Measurements from ENCODE around the gene SPOCK2.

The SPOCK2 gene

DNA sequence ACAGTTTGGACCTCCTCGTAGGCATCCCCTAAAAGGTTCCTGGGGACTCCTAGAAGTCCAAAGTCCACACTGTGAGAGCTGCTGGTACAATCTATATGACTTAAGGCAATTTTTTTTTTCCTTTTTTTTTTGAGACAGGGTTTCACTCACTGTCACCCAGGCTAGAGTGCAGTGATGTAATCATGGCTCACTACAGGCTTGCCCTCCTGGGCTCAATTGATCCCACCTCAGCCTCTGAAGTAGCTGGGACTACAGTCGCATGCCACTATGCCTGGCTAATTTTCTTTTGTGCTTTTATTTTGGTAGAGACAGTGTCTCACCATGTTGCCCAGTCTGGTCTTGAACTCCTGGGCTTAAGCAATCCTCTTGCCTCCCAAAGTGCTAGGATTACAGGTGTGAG is 4.6 kb upstream of the SPOCK2 start:
- in situ Hi-C loops (cut with MboI; ENCODE audit: low pct_unique_long_range_greater_than_20kb, low sequenced_read_pairs) = no loop called here
- no peak for DNase-seq

DNA sequence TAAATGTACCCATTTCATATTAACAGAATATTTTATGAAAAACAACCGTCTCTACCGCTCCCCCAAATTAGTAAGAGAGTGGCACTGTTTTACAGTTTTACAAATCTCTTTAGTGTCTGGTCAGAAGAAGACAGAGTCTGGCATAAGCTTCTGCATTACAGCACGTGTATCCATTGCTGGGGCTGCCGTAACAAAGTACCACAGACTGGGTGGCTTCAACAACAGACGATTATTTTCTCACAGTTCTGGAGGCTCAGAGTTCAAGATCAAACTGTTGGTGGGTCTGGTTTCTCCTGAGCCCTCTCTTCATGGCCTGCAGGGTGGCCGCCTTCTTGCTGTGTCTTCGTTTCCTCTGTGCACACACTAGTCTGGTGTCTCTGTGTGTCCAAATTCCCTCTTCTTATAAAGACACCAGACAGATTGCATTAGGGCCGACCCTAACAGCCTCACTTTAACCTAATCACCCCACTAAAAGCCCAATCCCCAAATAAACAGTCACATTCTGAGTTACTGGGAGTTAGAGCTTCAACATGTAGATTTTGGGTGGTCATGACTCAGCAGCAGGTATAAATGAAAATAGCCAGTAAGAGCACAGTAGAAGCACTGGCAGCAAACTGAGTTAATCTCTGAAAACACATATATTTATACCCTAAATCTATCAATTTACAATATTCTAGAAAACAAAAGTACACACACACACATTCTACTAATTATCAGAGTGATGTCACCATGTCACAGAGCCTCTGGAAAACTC is 4.0 kb upstream of the SPOCK2 start:
- in situ Hi-C loops (cut with MboI; ENCODE audit: low pct_unique_long_range_greater_than_20kb, low sequenced_read_pairs) = no loop called here
- DNase-seq = no peak

DNA sequence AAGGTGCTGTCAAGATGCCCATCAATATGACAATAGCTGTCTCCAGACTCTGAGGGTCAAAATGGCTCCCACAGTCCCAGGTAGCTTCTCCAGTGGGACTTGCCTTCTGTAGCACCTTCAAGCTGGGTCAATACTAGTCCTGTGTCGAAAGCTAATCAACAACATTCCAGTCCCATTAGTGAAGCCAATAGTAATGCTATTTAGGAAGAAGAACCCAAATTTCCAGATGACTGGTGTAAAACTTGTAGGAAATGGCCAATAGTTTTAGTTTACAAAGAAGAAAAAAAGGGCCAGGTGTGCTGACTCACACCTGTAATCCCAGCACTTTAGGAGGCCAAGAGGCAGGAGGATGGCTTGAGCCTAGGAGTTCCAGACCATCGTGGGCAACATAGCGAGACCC is 2.0 kb upstream of the SPOCK2 start:
- in situ Hi-C loops (cut with MboI; ENCODE audit: low pct_unique_long_range_greater_than_20kb, low sequenced_read_pairs) = no loop called here
- no peak for DNase-seq

DNA sequence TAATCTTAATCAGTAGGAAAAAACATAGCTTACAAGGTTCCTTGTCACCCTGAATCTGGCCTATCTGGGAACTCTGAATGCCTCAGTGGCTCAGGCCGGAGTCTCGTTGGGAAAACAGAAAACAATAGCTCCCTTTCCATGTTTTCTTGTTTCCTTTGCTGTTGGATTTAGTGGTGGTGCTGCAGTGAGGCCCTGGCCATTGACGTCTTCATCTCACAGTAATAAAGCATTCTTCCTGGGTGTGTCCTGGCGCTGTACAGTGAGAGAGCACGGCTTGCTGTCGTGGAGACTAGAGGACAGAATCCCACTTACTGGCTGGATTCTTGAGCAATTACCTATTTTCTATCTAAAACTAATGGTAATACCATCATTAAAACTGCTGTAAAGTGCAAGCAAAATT is 1.3 kb upstream of the SPOCK2 start:
- DNase-seq = no peak
- in situ Hi-C loops (cut with MboI; ENCODE audit: low pct_unique_long_range_greater_than_20kb, low sequenced_read_pairs) = no loop called here

DNA sequence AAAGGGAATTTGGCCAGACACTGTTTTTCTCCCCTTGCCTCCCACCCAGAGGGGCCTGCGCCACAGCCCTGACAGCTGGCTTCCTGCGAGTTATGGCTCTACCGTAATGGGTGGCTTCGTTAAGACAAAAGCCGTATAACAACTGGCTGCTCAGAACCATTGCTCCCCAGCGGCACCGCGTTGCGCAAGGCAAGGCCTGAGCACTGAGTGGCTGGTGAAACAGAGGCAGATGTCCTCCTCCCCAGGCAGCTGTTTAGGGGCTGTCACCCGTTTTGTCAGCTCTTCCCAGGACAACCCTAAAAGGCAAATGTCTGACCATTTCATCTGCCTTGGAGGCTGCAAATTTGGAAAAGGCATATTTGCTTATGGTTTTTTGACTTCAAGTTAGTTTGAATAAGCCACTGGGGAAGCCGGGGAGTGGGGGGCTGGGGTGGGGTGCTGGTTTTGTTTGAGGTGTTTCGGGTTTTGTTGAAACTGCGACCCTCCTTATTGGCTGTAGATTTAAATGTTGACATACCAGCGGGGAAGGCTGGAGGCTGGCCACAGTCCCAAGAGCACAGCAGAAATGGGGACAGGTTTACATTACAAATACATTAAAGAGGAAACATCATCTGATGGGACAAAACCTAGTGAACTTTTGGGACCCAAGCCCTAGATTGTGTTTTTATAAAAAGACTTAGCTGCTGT is 681 bp upstream of the SPOCK2 start:
- peak; percentile 65 for DNase-seq
- in situ Hi-C loops (cut with MboI; ENCODE audit: low pct_unique_long_range_greater_than_20kb, low sequenced_read_pairs) = no loop called here

GRCh38 chr10:72087392-72087968 is 871 bp downstream of the SPOCK2 start:
- in situ Hi-C loops (cut with MboI; ENCODE audit: low pct_unique_long_range_greater_than_20kb, low sequenced_read_pairs) = no loop called here
- peak; percentile 28 for DNase-seq

DNA sequence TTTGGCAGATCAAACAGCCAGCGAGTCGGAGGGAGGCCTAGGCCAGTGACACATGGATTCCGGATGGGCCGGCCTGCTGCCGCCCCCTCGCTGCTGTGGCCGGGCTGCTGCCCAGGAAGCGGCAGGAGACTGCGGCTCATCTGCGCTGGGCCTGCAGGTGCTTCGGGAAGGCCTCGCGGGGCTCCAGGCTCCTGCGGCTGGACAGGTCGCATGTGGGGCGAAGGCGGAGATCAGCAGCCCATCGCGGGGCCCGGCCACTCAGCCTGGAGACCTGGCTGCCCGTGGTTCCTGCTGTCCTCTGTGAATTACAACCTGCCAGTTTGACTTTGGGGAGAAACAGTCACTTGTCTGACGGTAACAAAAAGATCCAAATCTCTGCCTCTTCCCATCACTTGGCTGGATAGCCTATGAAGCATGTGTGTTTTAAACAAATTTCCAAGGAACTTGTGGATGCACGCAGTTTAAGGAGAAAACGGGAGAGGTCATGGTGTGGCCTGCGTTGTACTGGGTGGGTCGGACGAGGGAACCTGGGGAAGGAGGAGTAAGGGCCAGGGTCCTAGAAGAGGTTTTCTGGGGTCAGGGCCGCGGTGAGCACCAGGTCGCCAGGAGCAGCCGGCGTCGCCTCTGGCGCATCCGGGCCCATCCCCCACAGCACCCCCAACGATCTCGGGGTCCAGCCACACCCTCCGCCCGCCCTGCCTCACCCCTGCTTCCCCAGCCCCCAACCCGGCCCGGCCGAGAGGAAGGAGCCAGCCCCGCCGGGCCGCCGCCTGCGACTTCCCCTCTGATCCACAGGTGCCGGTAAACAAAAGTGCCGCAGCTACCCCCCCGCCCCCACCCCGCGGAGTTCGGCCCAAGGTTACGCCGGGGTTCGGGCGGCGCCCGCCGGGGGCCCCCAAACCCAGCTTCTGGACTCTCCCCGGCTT is 1.6 kb downstream of the SPOCK2 start:
- DNase-seq = peak; percentile 26
- in situ Hi-C loops (cut with MboI; ENCODE audit: low pct_unique_long_range_greater_than_20kb, low sequenced_read_pairs) = no loop called here

DNA sequence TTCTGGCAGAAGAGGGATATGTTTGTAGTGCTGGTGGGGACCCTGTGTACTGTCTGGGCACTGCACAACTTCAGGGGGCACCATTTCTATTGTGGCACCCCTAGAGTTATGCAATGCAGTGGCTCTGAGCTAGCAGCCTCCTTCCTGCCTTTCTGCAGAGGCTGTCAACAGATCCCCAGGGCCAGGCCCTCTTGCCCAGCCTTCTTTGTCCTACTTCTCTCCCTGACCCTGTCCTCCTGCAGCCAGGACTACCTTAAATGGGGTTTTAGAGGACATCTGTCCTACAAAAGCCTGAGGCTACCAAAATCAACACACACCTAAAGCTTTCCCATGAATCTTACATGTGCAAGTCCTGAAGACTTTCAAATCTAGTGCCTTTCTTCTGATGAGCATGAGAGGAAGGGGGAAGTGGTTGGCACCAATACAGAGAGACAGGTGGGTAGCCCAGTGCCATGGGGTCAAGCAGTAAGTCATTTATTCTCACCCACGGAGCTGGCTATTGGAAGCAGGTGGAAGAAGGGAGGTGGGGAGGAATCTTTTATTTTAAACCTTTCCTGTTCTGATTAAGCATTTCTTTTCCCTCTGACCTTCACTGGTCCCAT is 2.4 kb downstream of the SPOCK2 start:
- DNase-seq = no peak
- in situ Hi-C loops (cut with MboI; ENCODE audit: low pct_unique_long_range_greater_than_20kb, low sequenced_read_pairs) = no loop called here

DNA sequence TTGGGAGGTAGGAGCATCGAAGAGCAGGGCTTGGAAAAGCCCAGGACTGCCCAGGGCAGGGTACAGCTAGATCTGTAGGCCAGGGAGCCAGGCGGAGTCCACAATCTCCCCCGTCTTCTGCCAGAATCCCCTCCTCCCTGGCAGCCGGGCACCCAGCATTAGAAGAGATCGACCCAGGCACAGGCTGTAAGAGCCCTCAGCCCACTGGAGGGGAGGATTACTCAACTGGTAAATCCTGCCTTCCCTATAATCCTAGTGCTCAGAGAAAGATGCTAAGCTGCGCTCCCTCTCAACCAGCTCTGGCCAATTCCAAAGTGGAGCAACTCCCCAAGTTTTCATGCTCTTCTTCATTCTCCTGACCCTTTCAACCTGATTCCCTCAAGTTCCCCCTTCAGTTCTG is 3.2 kb downstream of the SPOCK2 start:
- DNase-seq = no peak

GRCh38 chr10:72083790-72084459 is 4.4 kb downstream of the SPOCK2 start:
- no peak for DNase-seq
- in situ Hi-C loops (cut with MboI; ENCODE audit: low pct_unique_long_range_greater_than_20kb, low sequenced_read_pairs) = no loop called here

More for the DNA sequence above, 3.2 kb downstream of the SPOCK2 start:
- in situ Hi-C loops (cut with MboI; ENCODE audit: low pct_unique_long_range_greater_than_20kb, low sequenced_read_pairs) = no loop called here

GRCh38 chr10:72082856-72083789 is 5.2 kb downstream of the SPOCK2 start:
- DNase-seq = no peak

DNA sequence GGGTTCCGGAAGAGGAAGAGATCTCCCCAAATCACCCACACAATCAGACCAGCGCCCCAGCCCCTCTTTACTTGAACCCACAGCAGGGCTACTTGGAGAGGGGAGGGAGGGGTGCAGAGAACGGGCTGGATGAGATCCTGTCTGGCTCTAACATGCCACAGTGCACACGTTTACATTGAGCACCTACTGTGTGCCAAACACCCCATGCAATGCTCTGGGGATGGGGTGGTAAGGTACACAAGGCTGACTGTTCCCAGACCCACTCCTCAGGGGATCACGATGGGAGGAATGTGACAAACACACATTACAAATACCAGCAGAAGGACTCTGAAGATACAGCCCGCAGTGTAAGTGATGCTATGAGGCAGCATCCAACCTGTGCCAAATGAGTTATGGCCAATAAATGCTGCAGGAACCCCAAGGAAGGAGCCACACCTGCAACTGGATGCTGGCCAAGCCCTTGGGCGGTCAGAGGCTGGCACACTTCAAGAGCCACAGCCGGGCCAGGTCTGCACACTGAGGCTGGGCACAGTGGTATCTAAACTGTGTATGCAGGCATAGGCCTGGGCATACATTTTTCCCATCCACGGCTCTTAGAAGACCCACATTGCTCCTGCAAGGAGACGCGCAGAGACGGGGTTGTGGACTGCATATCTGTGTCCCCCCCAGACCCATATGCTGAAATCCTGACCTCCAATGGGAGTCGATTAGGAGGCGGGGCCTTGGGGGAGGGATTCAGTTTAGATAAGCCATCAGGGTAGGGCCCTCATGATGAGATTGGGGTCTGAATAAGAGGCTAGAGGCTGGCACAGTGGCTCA is 6.4 kb downstream of the SPOCK2 start:
- in situ Hi-C loops (cut with MboI; ENCODE audit: low pct_unique_long_range_greater_than_20kb, low sequenced_read_pairs) = no loop called here
- DNase-seq = no peak

More at GRCh38 chr10:72082856-72083789, 5.2 kb downstream of the SPOCK2 start:
- in situ Hi-C loops (cut with MboI; ENCODE audit: low pct_unique_long_range_greater_than_20kb, low sequenced_read_pairs) = no loop called here

- in situ Hi-C loops (cut with MboI; ENCODE audit: low pct_unique_long_range_greater_than_20kb, low sequenced_read_pairs) = no loop called here
- no peak for DNase-seq
Measured at GRCh38 chr10:72081210-72081609, 7.1 kb downstream of the SPOCK2 start.

DNA sequence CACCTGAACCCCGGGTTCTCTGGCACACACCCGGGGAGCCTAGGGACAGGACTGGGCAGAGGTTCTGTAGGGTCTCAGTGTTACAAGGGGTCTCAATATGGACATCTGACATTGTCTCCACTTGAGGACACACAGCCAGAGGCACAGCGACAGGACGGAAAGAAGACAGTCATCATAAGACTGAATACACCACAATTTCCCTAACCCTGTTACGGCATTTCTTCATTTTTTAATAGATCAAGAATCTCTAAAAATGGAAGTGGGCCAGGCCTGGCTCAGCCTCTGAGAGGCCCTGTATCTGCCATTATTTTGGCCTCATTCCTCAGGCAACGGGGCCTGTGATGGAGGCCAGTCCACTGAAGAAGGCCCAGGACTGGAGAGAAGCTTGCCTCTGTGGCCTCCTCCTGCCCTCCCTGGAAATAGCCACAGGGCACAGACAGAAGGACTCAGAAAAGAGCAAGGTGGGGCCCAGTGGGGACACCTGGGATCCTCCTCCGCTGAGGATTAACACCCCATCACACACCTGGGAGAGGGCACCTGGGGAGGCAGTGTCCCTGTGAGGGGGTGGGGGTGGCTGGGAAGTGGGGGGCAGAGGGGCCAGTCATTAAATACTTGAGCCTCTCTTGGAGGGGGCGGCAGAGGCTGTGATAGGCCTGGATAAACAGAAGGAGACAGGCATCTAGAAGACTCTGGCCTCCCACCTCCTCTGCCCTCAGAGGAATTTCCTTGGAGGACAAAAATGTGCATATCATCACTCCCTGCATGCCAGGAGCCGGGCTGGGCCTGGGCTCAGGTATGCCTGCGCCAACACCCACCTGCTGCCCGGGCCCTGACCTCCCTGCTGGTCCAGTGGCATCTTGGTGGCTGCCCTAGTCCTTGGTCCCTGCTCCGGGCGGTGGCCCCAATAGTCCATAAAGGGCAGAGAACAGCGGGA is 8.0 kb downstream of the SPOCK2 start:
- in situ Hi-C loops (cut with MboI; ENCODE audit: low pct_unique_long_range_greater_than_20kb, low sequenced_read_pairs) = no loop called here
- no peak for DNase-seq

DNA sequence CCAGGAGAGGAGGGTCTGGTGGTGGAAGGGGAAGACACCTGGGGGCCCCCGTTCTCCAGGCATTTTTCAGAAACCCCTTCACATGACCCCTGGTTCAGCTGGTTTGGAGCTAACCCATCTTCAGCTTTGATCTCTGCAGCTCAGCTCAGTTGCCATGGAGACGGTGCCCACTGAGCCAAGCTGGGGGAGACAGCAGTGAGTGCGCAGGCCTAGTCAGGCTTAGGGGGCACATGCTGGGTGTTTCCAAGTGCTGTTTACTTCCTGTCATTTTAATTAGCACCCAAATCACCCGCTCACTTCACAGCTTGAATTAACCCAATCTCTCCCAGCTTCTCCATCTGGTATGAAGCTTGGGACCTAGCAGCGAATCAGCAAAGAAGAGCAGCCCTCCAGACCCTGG is 9.0 kb downstream of the SPOCK2 start:
- in situ Hi-C loops (cut with MboI; ENCODE audit: low pct_unique_long_range_greater_than_20kb, low sequenced_read_pairs) = no loop called here
- no peak for DNase-seq
